ENCODE results near the gene ZDHHC5.

The ZDHHC5 gene

DNA sequence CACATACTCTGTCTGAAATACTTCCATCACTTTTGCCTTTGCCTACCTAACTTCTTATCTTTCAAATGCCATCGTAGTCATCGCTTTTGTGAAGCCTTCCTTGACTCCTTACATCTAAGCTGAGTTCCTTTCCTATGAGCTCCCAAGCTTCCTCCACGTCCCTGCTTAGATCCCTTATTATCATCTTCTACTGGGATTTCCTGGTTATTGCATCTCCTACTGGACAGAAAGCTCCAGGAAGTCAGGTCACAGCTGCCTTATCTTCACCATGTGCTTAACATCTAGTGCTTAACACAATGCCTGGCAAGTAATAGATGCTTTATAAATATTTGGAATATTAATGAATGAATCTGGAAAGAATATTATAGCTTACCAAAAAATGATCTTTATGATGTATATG lies 24.1 kb upstream of the ZDHHC5 start:
- Histone ChIP-seq H3K4me3 (no peak overlapping the region), H3K27ac (no peak overlapping the region)

DNA sequence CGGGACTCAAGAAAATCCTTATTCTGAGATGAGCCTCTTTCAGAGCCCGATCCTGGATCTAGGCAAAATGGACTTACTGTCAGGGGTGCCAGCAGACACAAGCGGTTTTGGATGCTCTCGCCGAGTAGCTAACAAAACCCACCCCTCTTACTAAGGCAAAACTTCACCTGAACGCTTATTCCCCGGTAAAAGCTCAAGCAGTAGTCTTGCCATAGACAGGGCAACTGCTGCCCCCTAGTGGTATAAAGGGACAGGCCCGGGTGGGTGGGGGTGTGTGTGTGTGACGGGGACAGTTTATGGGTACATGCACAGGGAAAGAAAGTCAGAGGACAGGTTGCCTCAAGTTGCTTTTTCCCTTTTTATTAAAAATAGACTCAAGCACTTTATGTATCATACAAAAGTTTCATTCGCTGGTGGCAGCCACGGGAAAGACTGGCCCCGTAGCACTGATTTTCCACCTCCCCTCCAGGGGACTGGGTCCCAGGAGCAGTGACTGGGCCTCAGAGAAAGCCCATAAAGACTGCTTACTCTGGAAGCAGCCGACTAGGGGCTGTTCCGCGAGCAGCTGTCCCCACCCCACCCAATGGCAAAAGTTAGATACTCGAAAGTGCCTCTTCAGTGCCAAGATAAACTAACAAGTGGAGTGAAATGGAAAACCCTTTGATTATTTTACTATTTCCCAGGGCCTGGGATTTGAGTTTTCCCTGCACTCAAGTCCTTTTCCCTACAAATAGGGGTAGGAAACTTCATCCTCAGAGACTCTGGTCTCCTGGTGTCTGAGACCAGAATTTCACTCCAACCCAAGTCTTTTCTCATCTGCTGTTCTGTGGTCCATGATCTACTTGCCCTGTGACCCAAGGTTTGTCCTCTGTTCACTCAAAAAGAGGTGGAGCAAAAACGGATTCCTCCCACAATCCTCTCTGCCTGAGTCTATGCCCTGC lies 22.9 kb upstream of the ZDHHC5 start:
- no peak overlapping the region for H3K4me3 ChIP-seq
- H3K27ac ChIP-seq = peak overlapping the region in 4 of 21 experiments; percentile 18 to 54 (median 24)

DNA sequence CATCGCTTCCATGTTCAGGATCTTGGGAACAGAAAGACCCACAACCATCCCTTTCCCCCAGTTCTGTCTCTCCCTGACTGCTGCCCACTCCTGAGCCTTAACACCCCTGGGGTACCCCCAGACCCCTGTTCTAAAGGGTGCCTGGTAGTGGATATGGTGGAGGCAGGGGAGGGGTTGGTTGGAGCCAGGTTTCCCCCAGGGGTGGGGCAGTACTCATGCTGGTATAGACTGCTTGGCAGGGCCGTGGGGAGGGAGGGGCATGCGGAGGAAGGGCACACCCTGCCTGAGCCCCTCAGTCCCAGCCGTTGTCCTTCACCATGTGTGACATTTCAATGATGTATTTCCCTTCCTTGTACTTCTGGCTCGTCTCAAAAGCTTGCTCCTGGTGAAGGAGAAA lies 22.2 kb upstream of the ZDHHC5 start:
- H3K27ac ChIP-seq = peak overlapping the region in 2 of 21 experiments; percentile 1 to 25
- H3K4me3 ChIP-seq = no peak overlapping the region

DNA sequence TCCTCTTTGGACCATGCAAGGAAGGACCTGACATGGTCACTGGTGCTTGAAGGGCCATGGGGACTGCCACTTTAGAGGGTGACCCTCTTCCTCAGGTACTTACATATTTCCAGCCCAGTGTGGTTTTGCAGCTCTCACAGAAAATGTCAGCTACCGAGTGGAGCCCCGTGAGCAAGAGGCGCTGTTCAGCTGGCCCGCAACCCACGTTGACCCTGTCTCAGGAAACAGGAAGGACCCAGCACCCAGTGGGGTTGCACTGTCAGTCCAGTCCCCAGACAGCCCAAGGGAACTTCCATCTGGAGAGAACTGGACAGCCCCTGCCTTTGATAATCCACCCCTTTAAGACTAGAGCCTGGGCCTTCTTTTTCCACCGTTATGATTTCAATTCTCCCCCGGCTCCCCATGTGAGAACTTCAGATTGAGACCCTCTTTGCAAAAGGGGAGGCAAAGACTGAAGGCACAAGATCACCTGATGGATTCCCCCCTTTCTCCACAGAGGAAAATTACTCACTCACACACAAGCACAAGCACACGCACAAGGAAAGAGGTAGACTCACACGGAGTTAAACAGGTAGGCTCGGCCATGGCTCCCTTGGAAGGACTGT lies 21.6 kb upstream of the ZDHHC5 start:
- Histone ChIP-seq H3K4me3 (no peak overlapping the region), H3K27ac (peak overlapping the region in 1 of 21 experiments; percentile 25)

DNA sequence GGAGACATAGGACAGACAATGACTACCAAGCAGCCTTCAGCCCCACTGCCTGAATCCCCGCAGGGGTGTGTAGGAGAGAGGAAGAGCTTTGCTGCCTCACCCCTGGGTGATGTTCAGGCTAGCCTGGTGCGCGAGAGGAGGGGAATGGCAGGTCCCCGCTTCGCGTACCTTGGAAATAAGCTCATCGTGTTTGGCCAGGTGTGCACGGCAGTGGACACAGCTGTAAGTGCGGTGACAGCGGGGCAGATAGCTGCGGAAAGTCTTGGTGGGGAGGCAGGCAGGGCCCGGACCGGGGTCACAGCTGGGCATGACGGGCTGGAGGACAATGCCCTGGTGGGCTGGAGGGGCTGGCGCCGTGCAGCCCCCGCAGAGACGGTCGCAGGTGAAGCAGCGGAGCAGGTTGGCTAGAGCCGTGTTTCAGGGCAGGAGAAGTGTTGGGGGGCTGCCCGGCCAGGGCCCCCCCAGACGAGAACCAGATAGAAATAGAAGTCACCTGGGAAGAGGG lies 21.1 kb upstream of the ZDHHC5 start:
- Histone ChIP-seq H3K27ac (no peak overlapping the region), H3K4me3 (no peak overlapping the region)

DNA sequence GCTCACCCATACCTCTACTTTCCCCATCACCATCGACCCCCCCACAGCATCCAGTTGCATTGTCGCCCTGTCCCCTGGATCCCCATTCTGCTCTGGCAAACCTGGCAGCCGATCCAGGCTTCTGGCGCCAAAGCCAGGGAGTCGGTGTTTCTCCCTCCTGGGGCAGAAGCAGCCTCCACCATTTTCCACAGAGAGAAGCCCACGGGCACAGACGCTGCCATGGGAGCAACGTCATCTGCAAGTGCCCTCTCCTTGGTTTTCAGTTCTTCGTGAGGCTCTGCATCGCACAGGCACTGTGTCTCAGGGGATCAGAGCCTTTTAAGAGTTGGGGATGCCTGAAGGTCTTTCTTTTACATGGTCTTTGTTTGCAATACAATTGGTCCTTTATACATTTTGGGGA lies 20.5 kb upstream of the ZDHHC5 start:
- no peak overlapping the region for H3K27ac ChIP-seq
- no peak overlapping the region for H3K4me3 ChIP-seq

DNA sequence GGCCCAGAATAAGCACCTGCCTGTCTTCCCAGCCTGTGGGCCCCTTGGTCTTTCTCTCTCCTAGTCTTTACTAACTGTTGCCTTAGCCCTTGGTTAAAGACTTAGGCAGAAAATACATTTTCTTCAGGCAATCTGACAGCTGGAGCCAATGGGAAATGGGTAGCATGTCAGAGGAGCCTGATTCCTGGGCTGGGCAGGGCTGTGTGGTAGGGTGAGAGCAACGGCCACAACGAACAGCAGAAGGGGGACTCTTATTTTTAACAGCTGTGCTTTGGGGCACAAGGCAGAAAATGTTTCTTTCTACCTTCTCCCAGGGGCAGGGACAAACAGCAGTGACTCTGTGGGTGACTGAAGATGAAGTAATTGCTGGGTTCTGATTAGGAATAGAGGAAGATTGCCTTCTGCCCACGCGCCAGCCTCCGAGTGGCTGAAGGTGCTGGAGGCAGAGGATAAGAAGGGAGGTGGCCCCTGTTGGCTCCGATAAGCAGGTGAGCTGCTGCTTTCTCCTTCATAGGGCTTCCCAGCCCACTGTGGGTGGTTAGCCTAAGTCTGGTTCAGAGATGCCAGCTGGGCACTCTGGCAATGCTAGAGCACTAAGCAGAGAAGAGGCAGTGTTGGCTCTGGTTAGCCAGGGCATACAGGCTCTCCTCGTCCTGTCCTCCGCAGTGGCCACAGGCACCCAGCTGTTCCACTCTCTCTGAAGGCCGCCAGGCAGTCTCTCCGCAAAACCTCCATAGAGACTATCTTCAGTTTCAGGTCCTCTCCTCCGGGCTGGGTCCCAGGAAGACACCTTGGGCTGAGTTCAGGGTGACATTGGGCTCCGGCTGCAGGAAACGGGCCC lies 19.7 kb upstream of the ZDHHC5 start:
- no peak overlapping the region for H3K27ac ChIP-seq
- peak overlapping the region in 2 of 7 experiments; percentile 24 to 29 for H3K4me3 ChIP-seq

DNA sequence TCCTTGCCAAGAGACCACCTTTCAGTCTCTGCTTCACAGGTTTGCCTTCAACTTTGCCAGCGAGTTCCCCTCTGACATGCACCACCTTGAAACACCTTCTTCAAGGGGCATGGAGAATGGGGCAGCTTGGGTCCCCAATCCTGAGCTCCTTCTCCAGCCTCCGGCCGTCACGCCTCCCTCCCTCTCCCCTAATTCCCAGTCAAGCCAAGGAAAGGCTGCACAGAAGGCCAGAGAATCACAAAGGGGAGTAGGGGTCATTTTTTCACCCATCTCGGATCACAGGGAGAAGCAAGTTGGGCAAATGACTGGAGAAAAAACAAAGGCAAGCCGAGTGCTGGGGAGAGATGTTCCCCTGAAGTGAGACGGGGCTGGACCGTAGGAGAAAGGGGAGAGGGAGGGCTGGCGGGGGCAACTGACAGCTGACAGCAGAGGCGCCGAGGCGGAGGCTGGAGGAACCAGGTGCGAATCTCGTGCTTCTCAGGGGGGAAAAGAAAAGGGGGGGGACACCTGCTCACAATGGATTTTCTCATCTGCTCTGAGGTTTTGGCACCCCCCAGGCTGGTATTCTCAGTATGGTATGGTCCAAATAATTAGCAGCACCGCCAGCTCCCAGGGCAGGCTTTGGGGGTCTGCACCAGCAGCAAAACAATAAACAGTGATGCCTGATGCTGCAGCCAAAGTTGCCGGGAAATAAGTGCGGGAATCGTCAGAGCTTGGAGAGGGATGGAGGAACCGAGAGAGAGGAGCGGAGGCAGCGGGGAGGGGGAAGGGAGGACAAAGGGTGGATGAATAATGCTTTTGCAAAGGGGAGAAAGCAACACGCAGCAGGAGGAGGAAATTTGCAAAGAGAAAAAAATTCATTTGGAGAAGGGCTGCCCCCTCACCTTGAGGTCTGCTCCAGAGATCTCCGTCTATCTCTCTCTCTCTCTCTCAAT lies 18.8 kb upstream of the ZDHHC5 start:
- Histone ChIP-seq H3K27ac (peak overlapping the region in 10 of 21 experiments; percentile 2 to 63 (median 41)), H3K4me3 (peak overlapping the region; percentile 15 to 46 (median 29))

DNA sequence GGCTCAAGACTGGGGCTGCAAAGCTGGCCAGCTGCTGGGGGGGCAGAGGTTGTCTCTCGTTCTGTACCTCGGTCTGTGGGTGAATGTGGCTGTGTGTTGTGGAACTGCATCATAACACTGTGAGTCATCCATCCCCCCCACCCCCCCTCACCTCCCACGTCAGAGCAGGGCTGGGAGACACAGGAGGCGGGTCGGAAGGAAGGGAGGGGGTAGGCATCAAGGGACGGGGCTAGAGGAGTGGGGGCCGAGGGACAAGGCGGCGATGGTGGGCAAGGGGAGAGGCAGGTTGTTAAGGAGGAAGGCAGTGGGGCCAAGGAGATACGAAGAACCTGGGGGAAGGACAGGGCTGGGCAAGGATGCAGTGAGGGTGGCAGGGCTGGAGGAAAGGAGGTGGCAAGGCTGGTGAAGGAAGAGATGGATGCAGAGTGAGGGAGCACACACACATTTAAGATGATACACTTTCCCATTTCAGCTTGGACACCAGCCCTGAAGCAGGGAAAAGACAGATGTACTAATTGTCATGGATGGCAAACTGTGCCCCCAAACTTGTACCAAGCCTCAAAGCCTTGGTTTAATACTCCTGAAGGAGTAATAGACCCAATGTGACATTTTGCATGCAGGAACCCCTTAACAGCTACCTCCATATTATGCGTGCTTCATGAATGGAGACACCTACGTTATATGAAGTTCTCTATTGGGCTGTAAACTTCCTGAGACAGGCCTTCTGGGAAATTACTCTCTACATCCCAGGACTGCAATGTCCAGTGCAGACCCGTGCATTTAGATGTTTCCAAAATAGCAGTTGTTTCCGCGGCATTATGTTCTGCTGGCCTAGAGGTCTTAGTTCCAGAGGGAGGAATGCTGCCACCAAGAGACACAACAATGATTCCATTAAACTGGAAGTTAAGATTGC lies 17.8 kb upstream of the ZDHHC5 start, which contains the start of gene YPEL4:
TSS of gene YPEL4 (minus strand) at position 87 of the 913 bp plus-strand sequence. CDS start 2,805 bp downstream, outside the sequence.
- peak within 1 kb of the TSS; percentile 15 to 46 (median 29) for H3K4me3 ChIP-seq
- H3K27ac ChIP-seq = peak within 1 kb of the TSS in 11 of 21 experiments; percentile 2 to 63 (median 43)

DNA sequence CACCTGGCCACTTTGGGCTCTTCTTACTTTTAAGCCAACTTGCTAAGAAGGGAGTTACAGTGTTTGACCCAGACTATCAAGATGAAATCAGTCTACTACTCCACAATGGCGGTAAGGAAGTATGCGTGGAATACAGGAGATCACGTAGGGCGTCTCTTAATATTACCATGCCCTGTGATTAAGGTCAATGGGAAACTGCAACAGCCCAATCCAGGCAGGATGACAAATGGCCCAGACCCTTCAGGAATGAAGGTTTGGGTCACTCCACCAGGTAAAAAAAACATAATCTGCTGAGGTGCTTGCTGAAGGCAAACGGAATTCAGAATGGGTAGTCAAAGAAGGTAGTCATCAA lies 17.2 kb upstream of the ZDHHC5 start:
- no peak overlapping the region for H3K4me3 ChIP-seq
- H3K27ac ChIP-seq = peak overlapping the region in 1 of 21 experiments; percentile 34

DNA sequence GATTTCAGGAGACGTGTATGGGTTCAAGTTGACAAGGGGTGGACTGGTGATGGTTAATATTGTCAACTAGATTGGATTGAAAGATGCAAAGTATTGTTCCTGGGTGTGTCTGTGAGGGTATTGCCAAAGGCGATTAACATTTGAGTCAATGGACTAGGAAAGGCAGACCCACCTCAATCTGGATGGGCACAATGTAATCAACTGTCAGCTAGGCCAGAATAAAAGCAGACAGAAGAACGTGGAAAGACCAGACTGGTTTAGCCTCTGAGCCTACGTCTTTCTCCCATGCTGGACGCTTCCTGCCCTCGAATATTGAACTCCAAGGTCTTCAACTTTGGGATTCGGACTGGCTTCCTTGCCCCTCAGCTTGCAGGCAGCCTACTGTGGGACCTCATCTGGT lies 16.5 kb upstream of the ZDHHC5 start:
- H3K4me3 ChIP-seq = no peak overlapping the region
- H3K27ac ChIP-seq = no peak overlapping the region

DNA sequence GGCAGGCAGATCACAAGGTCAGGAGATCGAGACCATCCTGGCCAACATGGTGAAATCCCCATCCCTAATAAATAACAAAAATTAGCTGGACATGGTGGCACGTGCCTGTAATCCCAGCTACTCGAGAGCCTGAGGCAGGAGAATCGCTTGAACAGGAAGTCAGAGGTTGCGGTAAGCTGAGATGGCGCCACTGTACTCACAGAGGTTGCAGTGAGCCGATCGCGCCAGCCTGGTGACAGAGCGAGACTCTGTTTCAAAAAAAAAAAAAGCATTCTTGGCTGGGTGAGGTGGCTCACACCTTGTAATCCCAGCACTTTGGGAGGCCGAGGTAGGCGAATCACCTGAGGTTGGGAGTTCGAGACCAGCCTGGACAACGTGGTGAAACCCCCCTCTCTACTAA lies 15.7 kb upstream of the ZDHHC5 start:
- peak overlapping the region in 2 of 21 experiments; percentile 41 to 64 for H3K27ac ChIP-seq

DNA sequence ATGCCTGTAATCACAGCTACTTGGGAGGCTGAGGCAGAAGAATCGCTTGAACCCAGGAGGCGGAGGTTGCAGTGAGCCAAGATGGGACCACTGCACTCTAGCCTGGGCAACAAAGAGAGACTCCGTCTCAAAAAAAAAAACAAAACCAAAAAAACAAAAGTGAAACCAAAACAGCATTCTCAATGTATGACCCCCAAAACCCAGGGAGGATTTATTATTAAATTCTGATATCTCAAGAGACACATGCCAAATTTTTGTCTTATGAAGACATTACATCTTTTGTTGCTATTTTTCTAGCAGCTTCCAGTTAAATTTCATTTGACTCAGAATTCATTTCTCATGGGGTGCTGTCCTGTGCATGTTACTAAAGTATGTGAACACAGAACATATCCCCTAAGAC lies 15.3 kb upstream of the ZDHHC5 start:
- peak overlapping the region in 2 of 21 experiments; percentile 41 to 64 for H3K27ac ChIP-seq
- peak overlapping the region in 1 of 7 experiments; percentile 10 for H3K4me3 ChIP-seq

More for the DNA sequence above, 15.7 kb upstream of the ZDHHC5 start:
- H3K4me3 ChIP-seq = peak overlapping the region in 1 of 7 experiments; percentile 10

DNA sequence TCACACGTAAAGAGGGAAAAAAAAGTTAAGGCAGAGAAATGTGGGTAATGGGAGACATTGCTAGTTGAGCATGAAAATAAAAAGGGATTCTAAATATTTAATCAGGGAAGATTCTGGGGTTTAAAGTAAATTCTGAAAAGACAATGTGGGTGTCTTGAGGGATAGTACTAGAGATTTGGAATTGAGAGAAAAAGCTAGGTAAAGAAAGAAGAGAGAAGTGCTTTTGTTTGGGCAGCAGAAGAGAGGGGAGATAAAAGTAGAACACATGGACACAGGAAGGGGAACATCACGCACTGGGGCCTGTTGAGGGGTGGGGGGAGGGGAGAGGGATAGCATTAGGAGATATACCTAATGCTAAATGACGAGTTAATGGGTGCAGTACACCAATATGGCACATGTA lies 14.8 kb upstream of the ZDHHC5 start:
- H3K4me3 ChIP-seq = no peak overlapping the region

DNA sequence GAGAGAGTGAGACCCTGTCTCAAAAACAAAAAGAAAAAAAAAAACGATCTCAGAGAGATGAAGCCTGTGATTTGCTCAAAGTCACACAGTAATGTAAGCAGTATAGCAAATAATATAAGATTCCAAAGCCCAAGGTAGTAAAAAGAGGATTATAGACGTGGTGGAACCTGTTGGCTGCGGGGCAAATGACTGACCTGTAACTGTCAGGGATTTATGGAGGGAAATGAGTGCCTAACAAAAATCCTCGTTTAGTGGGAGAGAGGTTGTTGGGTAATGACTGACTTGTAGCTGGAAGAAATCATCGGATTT lies 11.1 kb upstream of the ZDHHC5 start:
- H3K4me3 ChIP-seq = peak overlapping the region; percentile 31 to 76 (median 63)
- H3K27ac ChIP-seq = peak overlapping the region; percentile 59 to 92 (median 86)

More for the DNA sequence above, 14.8 kb upstream of the ZDHHC5 start:
- peak overlapping the region in 2 of 21 experiments; percentile 41 to 64 for H3K27ac ChIP-seq

DNA sequence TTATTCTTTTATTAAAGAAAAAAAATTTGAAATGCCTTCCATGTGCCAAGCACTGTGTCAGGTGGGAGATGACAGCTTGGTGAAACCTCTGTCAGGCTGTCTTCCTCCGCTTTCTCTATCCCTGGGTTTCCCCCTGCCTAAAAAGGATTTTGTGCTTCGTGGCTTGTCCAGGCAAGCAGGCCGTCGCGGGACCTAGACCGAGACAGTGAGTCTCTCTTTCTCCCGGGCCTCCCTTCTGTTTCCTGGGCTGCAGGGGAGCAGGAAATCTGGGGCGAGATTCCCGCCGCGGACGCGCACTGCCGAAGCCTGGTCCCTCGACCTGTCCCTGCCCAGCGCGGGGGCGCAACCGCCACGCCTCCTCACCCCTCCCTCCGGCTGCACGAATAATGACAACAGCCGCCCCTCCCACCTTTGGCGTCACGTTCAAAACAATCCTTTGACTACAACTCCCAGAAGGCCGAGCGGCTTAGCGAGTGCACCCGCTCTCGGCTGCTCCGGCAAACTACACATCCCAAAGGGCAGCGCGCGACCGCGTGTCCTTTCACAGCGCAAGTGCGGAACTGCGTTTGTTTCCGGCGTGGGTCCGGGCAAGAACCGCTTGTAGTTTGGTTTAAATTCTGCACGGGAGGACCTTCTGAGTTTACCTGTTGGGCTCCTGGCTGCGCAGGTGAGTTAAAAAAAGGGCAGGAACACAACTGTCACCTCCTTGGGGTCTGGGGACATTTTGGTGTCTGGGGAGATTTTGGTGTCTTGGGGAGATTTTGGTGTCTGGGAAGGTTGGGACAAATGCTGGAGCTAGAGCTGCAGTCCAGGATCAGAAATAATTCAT lies 10.5 kb upstream of the ZDHHC5 start, which contains the start of gene CLP1:
TSS of gene CLP1 (plus strand) at position 569 of the 829 bp plus-strand sequence. CDS start 1,715 bp downstream, outside the sequence.
- H3K4me3 ChIP-seq = peak within 1 kb of the TSS; percentile 52 to 76 (median 63)
- peak within 1 kb of the TSS; percentile 59 to 92 (median 86) for H3K27ac ChIP-seq

DNA sequence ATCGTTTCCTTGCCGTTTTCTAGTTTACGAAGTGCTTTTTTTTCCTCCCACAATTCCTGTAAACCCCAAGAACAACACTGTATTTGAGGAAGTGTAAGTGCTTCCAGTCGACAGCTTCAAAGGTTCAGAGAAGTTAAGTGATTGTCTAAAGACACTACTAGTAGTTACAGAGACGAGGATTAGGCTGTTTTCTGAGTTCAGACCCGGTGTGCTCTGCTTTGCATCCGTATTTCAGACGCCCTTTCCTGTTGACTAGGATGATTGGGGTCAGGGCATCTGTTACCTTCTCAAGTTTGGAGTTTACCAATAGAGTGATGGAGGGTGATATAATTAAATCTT lies 9.9 kb upstream of the ZDHHC5 start:
- Histone ChIP-seq H3K4me3 (peak overlapping the region; percentile 52 to 76 (median 63)), H3K27ac (peak overlapping the region in 19 of 21 experiments; percentile 3 to 92 (median 85))

Measured in skin epidermis (tissue), 12 donors.